Measurements from ENCODE around the gene CSRNP2.

The CSRNP2 gene

DNA sequence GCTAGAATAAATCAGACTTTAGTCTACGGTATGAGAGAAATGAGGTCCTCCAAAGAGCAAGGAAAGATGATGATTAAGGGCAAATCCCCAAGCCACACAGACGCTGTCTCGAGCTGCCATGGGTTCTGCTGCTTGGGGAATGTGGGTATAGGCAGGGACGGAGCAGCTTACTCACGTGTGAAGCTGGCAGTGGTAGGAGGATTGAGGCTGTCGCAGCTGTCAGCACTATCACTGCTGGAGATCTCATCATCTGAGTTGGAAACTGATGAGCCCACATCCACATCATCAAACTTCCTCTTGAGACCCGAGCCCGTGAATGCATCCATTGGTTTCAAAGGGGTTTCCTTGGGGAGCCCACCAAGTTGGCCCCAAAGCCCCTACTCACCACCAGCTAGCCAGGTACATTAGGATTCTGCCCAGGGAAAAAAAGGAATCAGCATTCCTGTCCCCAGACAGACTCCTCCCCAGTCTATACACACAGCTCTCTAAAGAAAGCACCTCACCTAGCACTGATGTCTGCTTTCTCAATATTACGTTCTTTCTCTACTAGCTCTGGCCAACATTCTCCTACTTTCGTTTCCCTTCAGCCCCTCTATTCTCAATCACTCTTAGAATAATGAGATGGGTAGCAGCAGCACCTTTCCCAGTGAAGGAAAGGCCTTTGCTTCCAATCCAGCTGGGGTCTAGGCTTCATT lies 7.0 kb downstream of the CSRNP2 start:
- no peak for DNase-seq

DNA sequence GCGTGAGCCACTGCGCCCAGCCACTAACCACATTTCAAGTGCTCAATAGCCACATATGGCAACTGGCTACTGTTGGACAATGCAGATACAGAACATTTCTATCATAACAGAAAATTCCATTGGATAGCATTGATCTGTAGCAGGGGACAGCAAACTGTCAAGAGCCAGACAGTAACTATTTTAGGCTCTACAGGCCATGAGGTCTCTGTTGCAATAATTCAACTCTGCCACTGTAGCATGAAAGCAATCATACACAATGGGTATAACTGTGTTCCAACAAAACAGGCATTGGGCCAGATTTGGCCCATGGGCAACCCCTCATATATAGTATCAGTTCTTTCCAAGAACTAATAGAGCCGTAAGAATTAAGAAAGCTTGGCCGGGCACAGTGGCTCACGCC lies 8.0 kb downstream of the CSRNP2 start:
- no peak for DNase-seq

DNA sequence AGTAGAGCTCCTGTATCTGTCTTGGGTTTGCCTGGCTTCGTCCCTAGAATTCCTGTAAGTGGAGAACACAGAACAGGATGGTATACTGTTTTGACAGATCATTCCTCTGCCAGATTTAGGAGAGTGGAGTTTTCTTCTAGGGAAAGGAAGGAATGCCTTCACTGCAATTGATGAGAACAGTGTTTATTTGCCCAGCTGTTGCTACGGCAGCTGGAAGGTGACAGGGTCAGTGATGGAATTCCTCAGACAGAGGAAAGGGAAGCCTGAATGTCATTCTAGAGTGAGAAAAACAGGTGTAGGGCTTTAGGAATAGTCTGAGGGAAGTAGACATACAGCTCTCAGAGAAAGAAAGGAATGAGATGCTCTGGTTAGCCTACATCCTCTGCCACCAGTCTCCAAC lies 11.7 kb downstream of the CSRNP2 start:
- no peak for DNase-seq

DNA sequence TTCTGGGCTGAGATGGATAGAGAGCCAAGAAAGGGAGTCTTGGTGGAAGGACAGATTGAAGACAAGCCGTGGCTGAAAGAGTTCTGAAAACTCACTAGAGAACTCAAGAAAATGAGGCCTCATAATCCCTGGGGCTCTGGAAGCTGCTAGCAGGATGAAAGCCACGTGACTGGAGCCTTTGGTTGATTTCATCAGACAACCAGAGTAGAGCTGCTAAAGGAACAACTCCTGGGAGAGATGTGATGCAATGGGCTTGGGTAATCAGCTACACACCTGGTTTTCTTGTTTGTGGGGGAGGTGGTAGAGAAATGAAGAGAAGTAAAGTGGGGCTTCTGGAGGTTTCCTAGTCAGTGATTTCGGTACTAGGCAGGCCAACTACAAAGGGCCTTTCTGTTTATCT lies 13.4 kb downstream of the CSRNP2 start:
- no peak for DNase-seq

DNA sequence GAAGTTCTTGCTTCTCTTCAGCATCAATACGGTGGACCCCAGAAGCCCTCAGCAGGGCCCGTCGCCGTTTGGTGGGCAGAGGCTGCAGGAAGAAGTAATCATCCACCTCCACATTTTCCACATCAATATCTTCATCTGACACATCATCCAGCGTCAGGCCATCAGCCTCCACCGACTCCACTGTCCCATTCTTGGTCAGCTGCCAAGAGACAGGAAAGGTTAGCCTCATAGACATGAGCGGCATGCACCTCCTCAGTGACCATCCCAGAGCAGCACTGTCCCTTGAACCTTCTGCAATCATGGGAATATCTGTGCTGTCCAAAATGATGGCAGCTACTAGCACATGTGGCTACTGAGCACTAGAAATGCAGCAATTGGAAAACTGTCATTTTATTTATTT lies 15.6 kb downstream of the CSRNP2 start:
- DNase-seq = no peak

DNA sequence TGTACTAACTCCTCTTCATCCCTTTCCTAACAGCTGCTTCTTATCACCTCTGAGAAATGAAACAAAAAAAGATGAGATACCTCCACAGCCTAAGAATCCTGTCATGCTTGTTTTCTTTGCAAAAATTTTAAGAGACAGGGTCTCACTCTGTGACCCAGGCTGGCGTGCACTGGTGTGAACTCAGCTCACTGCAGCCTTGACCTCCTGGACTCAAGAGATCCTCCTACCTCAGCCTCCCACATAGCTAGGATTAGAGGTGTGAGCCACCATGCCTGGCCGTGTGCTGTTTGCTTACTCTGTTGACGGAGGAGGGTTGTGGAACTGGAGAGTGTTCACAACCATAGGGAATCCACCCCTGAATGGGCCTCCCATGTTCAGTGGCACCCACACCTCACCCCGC lies 16.2 kb downstream of the CSRNP2 start:
- DNase-seq = no peak

DNA sequence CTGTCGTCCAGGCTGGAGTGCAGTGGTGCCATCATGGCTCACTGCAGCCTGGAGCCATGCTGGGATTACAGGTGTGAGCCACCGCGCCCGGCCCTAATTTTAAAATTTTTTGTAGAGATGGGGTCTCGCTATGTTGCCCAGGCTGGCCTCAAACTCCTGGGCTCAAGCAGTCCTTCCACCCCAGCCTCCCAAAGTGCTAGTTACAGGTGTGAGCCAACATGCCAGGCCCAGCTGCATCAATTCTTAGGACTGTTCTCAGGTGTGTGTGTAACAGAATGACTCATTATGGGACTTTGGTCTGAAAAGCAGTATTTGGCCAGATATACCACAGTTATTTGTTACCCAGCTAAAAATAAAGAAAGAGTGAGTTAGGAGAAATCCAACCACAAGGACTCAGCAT lies 17.9 kb downstream of the CSRNP2 start:
- DNase-seq = no peak

DNA sequence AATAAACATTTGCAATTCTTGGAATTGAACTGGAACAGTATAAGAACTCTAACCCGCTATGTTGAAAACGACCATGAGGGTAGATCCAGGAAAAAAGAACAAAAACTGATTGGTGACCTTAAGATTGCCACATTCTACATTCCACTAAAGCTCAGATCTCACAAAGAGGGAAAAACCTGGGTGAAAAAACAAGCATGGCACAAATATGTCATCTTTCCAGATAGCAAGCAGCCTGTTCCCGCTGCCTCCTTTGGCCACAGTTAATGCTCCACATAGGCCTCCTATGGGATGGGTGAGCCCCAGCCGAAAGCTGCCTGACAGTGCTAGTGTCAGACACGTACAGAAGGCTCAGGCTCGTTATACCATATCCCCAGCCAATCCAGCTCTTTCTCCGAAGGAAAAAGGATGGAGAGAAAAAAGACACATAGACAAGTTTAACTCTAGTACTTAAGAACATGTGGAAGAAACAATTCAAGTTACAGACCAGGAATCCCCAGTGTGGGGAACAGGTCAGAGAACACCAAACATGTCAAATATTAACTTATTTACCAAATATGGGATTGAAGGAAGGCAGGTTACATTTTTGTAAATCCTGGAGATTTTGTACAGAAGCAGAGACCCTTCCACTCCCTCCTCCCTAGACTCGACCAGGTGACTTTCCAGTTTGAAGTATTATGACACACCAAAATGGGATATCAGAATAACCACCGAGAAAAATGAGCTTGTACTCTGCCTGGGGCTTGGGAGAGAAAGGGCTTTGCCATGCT lies 20.6 kb downstream of the CSRNP2 start:
- DNase-seq = no peak

DNA sequence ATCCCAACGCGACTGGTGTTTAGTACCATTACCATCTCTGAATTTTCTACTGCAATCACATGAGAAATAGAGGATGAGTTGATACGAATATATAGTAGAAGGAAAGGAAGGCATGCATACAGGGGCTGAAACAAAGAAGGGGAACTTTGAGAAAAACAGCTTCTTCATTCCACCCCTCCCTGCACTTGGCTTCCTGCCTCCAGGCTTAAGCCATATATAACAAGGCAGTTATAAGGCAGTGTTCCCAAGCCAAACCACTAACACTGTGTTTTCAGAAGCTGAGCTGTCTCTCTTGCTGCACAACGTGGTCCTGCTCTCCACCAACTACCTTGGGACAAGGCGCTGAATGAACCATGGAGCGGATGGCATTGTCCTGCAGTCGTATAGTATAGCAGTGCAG lies 24.3 kb downstream of the CSRNP2 start:
- no peak for DNase-seq

DNA sequence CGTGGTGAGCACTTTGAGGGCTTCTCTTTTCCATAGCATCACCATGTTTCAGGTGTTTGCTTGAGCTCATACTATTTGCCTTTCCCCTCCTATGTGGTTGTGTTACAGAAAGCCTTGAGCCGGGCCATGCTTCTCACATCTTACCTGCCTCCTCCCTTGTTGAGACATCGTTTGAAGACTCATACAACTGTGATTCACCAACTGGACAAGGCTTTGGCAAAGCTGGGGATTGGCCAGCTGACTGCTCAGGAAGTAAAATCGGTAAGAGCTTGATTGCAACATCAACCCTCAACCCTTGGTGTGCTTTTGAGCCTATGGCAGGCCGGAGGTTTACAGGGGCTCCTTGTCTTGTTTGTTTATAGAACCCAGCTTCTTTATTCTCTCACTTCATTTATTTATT lies 27.2 kb downstream of the CSRNP2 start:
- no peak for DNase-seq

DNA sequence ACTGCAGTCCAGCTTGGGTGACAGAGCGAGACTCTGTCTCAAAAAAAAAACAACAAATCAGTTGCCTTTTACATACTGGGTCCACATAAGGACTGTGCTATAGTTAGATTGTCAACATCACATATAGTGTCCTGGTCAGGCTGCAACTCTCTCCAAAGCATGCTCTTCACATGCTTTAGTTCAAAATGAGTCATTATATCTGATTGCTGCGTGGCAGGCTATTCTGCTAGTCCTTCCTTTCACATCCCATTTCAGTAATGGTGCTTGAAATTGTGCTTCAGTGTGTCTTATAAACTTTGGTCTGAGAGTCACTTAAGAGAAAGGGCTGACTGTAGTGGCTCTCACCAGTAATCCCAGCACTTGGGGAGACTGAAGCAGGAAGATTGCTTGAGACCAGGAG lies 28.3 kb downstream of the CSRNP2 start:
- no peak for DNase-seq

DNA sequence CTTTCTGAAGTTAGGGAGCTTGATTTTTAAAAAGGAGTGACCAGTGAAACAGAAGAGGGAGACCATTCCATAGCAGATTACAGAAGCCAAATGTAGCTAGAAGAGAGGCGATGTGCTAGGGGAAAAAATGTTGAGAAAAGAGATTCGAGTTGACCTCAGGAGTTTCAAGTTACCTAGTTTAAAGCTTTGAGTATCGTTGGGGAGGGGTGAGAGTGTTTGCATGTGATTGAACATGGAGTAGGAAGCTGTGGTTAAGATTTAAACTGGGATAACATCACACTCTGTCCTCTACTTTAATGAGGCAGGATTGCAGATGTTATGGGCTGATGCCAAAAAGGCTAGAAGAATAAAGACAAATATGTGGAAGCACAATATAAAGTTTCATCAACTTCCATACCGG lies 31.6 kb downstream of the CSRNP2 start:
- DNase-seq = no peak

DNA sequence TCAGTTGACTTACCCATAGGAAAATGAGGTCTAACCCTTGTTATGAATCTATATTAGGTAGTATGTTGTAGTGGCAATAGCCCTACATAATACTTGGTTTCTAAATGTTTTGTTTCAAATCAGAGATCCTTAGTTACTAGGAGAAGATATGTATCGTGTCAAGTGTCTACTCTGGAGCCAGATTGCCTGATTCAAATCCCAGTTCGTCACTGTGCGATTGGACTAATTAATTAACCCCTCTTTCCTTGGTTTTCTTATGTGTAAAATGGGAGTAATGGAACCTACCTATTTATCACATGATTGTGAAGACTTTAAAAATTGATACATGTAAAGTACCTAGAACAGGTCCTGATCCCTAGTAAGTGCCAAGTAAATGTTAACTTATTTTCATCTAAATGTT lies 33.9 kb downstream of the CSRNP2 start:
- DNase-seq = no peak

DNA sequence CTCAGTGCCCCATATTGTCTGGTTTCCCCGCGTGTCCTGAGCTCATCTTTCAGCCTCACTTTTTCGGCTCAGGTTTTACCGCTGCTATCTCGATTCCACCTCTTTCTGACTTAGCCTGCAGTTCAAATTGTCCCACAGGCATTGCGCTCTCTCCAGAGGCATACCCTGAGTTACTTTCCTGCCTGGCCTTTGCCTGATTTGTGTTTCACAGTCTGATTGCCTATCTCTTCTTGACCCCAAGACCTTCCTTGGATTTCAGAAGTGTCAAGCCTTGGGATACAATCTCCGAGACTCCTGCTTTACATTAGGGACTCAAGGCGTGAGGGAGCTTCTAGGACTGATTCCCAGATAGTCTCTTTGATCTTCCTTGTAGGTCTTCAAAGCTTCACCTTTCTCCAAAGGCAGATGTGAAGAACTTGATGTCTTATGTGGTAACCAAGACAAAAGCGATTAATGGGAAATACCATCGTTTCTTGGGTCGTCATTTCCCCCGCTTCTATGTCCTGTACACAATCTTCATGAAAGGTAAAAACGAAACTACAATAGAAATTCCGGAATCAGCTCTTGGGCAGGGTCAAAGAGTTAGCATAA lies 34.6 kb downstream of the CSRNP2 start:
- no peak for DNase-seq

DNA sequence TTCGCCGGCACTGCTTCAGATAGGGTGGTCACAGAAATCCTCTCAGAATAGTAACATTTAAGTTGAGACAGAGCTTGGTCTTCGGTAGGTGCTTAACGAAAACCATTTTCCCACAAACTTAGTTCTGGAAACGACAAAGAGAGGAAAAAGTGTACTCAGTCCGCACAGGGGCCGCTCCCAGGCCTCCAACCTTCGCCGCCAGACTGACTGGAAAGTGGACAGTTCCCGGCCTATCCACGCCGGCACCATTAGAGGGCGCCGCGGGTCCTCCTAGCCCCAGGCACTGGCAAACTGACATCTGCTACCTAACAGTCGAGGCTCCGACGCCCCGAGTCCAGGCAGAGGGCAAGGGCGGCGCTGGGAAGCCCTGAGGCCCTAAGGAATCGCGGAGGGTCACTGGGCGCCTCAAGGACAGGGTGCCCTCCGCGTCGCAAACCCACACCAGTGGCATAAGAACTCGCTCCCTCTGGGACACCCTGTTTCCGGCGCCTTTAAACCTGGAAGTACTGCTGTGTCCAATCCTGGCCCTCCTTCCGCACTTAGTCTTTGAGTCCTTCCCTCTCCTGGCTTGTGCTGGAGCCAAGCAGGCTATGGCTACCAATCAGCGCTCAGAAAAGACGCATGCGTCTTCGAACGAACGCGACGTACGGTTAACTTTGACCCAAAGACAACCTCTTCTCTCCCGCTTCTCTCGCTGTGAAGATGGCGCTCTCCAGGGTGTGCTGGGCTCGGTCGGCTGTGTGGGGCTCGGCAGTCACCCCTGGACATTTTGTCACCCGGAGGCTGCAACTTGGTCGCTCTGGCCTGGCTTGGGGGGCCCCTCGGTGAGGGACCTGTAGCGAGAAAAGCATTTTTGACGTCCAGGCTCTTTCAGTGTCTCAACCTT lies 35.5 kb downstream of the CSRNP2 start, which contains the start of gene LETMD1:
Gene LETMD1 (plus strand): TSS at position 673 of the 886 bp plus-strand sequence. CDS start 30 bp downstream, at position 703.
- DNase-seq = peak; percentile 96

DNA sequence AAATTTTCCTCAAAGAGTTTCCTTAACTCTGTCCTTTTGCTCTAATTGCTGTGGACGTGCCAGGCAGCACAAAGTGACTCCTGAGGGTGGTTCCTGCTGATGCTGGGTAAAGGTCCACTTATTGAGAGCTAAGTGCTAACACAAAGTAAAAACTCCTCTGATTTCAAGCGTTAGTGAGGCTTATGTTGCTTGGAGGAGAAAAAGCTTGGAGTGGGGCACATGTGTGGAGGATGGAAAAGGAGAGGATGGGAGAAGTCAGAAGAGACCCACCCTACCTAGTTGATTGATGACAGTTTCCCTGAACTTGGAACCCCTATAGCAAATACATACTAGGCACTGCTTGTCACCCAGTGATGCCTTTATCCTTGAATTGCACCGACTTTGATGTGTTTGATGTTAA lies 47.1 kb downstream of the CSRNP2 start:
- DNase-seq = no peak

DNA sequence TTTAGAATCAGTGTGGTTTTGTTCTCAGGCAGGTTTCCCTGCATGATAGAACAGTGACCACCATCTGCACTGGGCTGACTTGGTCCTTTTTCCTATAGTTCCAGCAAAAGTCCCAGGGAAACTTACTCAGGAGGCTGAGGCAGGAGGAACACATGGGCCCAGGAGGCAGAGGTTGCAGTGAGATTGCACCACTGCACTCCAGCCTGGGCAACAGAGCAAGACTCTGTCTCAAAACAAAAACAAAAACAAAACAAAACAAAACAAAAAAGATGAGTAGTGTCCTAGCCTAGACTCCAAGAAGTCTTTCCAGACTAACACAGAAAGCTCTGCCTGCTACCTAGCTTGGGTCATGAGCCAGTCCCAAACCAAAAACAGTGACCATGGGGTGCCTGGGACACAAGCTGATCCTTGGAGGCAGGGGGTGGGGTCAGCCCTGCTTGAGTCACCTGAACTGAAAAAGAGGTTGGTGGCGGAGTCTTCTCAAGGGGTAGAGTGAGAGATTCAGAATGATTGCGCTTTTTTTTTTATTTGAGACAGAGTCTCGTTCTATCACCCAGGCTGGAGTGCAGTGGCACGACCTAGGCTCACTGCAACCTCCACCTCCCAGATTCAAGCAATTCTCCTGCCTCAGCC lies 49.8 kb downstream of the CSRNP2 start:
- DNase-seq = no peak

DNA sequence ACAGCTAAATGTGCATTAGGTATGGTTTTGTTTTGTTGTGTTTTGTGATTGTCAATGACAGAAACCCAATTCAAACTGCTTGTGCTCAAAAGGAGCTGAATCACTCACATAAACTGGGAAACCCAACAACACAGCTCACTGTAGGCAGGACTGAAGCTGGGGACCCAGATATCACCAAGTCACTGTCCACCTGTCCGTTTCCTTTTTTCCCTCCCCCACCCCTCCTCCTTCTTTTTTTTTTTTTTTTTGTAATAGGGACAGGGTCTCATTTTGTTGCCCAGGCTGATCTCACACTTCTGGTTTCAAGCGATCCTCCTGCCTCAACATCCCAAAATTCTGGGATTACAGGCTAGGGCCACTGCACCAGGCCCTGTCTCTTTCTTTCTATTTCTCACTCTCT lies 50.3 kb downstream of the CSRNP2 start:
- DNase-seq = no peak

DNA sequence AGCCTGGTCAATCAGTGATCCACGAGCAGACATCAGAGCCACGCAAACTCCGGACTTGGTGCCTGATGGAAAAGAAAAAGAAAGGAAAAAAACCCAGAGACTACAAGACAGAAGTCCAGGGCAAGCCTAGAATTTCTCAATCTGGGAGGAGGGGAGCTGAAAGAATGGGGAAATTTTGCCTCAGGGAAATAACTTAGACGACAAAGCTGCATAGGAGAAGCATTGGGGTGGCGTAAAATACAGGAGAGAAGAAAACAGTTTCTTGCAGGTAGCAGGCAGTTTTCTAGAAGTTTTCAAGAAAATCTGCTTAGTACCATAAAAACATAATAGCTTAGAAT lies 54.6 kb downstream of the CSRNP2 start:
- no peak for DNase-seq

DNA sequence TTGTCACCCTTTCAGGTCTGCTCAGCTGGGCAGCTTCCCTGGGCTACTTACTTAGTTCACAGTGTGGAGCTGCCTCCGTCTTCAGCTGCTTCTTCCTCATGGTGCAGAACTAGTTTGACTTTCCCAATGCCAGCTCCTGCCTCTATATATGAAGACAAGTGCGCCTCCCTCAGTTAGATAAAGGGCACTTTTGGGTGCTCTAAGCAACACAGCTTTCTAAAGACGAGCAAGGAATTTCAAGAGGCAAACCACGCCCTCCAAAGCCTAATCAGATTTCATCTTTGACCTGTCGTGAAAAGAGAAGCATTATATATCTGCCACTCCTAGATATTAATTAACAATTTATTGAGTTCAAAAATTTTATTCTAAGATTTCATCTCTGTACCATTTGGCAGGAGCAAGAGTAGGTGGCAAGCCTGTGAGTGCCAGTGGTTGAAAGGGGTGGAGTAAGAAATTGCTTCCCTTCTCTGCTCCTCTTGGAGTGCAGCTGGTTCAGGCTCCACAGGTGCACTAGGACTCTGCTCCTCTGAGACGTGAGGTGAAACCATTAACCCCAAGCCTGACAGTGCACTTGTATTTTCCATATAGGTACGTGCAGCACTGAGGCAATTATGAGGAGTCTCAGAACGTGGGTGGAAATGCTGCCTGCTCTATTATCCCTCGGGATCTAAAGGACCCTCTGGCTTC lies 55.1 kb downstream of the CSRNP2 start:
- peak; percentile 31 for DNase-seq

DNA sequence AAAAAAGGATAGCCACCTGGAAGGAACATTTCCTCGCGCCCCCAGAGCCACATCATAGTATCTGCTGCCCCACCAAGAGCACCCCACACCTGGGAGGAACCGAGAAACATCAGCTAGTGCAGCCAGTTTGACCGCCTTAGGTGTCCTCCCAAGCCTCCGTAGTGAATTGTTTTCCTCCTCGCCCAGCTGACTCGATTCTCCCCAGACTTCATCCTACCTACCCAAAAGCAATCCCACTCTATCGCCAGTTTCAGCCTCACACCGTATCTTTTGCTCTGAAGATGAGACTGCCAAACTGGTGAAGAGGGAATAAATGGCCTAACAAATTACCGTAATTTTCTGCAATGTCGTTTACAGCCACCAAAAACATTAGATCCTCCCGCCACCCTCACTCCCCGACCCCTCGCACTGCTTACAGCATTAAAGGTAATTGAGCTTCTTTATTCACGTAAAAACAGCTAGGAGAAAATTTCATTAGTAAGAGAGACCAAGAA lies 56.0 kb downstream of the CSRNP2 start:
- no peak for DNase-seq

Data from COR-L47 (cell line).